Measurements from ENCODE around the gene NSRP1. TPM values are rescaled to one million over a fixed set of nuclear protein-coding genes. Genes with fewer than 3 reads are reported as not detected.

Gene NSRP1
- total and polyA plus RNA-seq, 2 donors (not counting 3 experiments of a cell fraction or from before 2014, with no cell fraction given), result 11.2 to 29.1 TPM

DNA sequence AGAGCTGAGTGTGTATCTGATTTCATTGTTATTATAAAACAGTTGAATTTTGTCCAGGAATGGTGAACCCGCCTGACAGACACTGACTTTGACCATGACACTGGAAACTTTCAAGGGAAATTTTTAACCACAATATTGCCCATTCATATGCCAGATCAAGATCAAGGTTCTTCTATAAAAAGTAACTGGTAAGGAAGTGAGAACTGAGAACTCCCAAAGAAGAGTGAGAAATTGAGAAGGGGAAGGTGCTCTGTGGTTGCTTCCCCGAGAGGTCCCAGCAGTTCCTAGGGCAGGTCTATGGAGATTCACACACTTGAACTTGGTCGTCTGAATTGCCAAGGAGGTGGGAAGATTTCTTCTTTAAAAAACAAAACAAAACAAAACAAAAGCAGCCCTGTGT lies 91.6 kb downstream of the NSRP1 start:
- intact Hi-C loops (cut with micrococcal nuclease) (no loop called here), dilution Hi-C loops (cut with MboI; ENCODE audit: extremely low pct_ligation_motif_present, low sequenced_read_pairs) (no loop called here)
- Histone ChIP-seq H3K9me3 (replicated peaks; ENCODE audit: control insufficient read depth, insufficient read depth, low read length) (no peaks in the 10 kb centered on the region), H3K4me2 (ENCODE audit: insufficient read depth, low read length) (no peak overlapping the region), H3K9ac (replicated peaks; ENCODE audit: extremely low read depth, insufficient read depth, low read length) (no peak overlapping the region), H3K36me3 (ENCODE audit: control insufficient read depth in 2 of 2, extremely low read depth in 1 of 2, insufficient read depth in 2 of 2, low read length in 2 of 2) (no peaks in the 10 kb centered on the region), H3K27ac (ENCODE audit: insufficient read depth, low read depth, low read length) (no peak overlapping the region), H3K79me2 (ENCODE audit: control insufficient read depth, insufficient read depth, low read length) (no peaks in the 10 kb centered on the region), H3K9me1 (replicated peaks; ENCODE audit: control insufficient read depth, extremely low read depth, insufficient read depth, low read length) (no peaks in the 10 kb centered on the region), H2AFZ (ENCODE audit: low read depth, low read length) (no peak overlapping the region), H3K4me1 (ENCODE audit: control insufficient read depth, extremely low read depth, insufficient read depth, low read length) (peaks cover 7% of the 10 kb centered on the region), H3K27me3 (ENCODE audit: control insufficient read depth in 2 of 2, insufficient read depth in 2 of 2, low read length in 2 of 2) (no peaks in the 10 kb centered on the region), H4K20me1 (replicated peaks; ENCODE audit: control insufficient read depth, extremely low read depth, insufficient read depth, low read length) (no peaks in the 10 kb centered on the region), H3K4me3 (replicated peaks in 1 of 3; ENCODE audit: insufficient read depth in 1 of 3, low read depth in 1 of 3, low read length in 3 of 3) (no peak overlapping the region)
- ChIA-PET CTCF (no interaction called here), POLR2A (no interaction called here)
- TF ChIP-seq, protein P1, sequence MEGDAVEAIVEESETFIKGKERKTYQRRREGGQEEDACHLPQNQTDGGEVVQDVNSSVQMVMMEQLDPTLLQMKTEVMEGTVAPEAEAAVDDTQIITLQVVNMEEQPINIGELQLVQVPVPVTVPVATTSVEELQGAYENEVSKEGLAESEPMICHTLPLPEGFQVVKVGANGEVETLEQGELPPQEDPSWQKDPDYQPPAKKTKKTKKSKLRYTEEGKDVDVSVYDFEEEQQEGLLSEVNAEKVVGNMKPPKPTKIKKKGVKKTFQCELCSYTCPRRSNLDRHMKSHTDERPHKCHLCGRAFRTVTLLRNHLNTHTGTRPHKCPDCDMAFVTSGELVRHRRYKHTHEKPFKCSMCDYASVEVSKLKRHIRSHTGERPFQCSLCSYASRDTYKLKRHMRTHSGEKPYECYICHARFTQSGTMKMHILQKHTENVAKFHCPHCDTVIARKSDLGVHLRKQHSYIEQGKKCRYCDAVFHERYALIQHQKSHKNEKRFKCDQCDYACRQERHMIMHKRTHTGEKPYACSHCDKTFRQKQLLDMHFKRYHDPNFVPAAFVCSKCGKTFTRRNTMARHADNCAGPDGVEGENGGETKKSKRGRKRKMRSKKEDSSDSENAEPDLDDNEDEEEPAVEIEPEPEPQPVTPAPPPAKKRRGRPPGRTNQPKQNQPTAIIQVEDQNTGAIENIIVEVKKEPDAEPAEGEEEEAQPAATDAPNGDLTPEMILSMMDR (IDR thresholded peaks at IDR 0.05; ENCODE audit: extremely low read depth in 1 of 2, insufficient read depth in 1 of 2, low read depth in 1 of 2, low read length in 2 of 2), result no peak
- TF ChIP-seq, protein P2, sequence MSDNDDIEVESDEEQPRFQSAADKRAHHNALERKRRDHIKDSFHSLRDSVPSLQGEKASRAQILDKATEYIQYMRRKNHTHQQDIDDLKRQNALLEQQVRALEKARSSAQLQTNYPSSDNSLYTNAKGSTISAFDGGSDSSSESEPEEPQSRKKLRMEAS (IDR thresholded peaks at IDR 0.05; ENCODE audit: insufficient read depth, insufficient read length), result no peak
- BruUV-seq (replicated peaks), result no TSS peak
- DNase-seq (ENCODE audit: low read depth, low spot score) (no peak), FAIRE-seq (no peak)

DNA sequence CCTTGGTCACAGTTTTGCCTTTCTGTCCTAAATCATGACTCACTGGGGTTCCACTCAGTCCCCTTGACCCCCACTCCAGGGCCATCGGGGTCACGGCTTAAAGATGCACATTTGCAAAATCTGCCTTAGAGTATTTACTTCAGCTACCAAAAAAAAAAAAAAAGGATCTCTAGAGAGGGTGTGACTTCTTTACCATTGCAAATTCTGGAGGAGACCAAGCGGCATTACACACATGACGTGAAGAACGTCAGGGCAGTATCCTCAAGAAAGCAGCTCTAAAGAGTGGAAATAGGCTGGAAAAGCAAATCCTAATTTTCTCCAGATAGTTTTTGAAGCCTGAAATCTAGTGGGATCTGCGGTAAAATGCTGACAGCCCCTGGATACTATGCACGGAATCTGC lies 93.3 kb downstream of the NSRP1 start:
- H3K79me2 ChIP-seq (ENCODE audit: control insufficient read depth, insufficient read depth, low read length), result no peaks in the 10 kb centered on the region
- H3K9me1 ChIP-seq (replicated peaks; ENCODE audit: control insufficient read depth, extremely low read depth, insufficient read depth, low read length), result no peaks in the 10 kb centered on the region
- H3K4me1 ChIP-seq (ENCODE audit: control insufficient read depth, extremely low read depth, insufficient read depth, low read length), result no peaks in the 10 kb centered on the region
- H2AFZ ChIP-seq (ENCODE audit: low read depth, low read length), result no peak overlapping the region
- BruUV-seq (replicated peaks), result no TSS peak
- no peak for TF ChIP-seq POLR2AphosphoS5 (IDR thresholded peaks at IDR 0.05; ENCODE audit: insufficient read depth, low read depth, low read length)
- TF ChIP-seq EZH2 (IDR thresholded peaks at IDR 0.05; ENCODE audit: borderline replicate concordance, low read depth, low read length, severe bottlenecking), result no peak
- TF ChIP-seq JUN (IDR thresholded peaks at IDR 0.05; ENCODE audit: borderline replicate concordance, insufficient read depth, insufficient read length, low read depth), result no peak
- TF ChIP-seq, protein P2 (IDR thresholded peaks at IDR 0.05; ENCODE audit: insufficient read depth, insufficient read length), result no peak
- TF ChIP-seq MYC (IDR thresholded peaks at IDR 0.05; ENCODE audit: low read depth, low read length), result no peak
- ChIA-PET CTCF (no interaction called here), POLR2A (no interaction called here)
- no peaks in the 10 kb centered on the region for H3K9me3 ChIP-seq (replicated peaks; ENCODE audit: control insufficient read depth, insufficient read depth, low read length)
- no peaks in the 10 kb centered on the region for H3K36me3 ChIP-seq (ENCODE audit: control insufficient read depth in 2 of 2, extremely low read depth in 1 of 2, insufficient read depth in 2 of 2, low read length in 2 of 2)
- H3K27ac ChIP-seq (ENCODE audit: insufficient read depth, low read depth, low read length), result no peak overlapping the region
- FAIRE-seq, result no peak
- no peak overlapping the region for H3K9ac ChIP-seq (replicated peaks; ENCODE audit: extremely low read depth, insufficient read depth, low read length)
- dilution Hi-C loops (cut with MboI; ENCODE audit: extremely low pct_ligation_motif_present, low sequenced_read_pairs) (no loop called here), intact Hi-C loops (cut with micrococcal nuclease) (no loop called here)
- no peak for DNase-seq (ENCODE audit: low read depth, low spot score)
- H3K4me3 ChIP-seq (replicated peaks in 1 of 3; ENCODE audit: insufficient read depth in 1 of 3, low read depth in 1 of 3, low read length in 3 of 3), result no peak overlapping the region
- H4K20me1 ChIP-seq (replicated peaks; ENCODE audit: control insufficient read depth, extremely low read depth, insufficient read depth, low read length), result no peaks in the 10 kb centered on the region
- no peak overlapping the region for H3K4me2 ChIP-seq (ENCODE audit: insufficient read depth, low read length)
- H3K27me3 ChIP-seq (ENCODE audit: control insufficient read depth in 2 of 2, insufficient read depth in 2 of 2, low read length in 2 of 2), result no peaks in the 10 kb centered on the region

All from endothelial cell of umbilical vein (primary cell).